Cardiac fibroblast (primary cell): ENCODE results near the gene ABCA5.
"Not testable (repeated sequence)": the region's sequence is repeated elsewhere in the genome, so short reads cannot be mapped to it uniquely, and the experiment has no call there.

Experiments
- DNase-seq, 2 donors: peaks; one replicate each; pipeline versions ENCODE4 v3.0.0 to v3.0.0-alpha.2; 2010; ENCODE audit warnings: low read depth in 2 of 2
- H3K4me3 ChIP-seq, 2 donors: replicated peaks in 1 of 2; 1 replicate in 1 of 2; 2 replicates in 1 of 2; pipeline ENCODE4 v1.5.1; 2011; ENCODE audit warnings: low read depth in 2 of 2, low read length in 2 of 2, mild to moderate bottlenecking in 2 of 2, moderate library complexity in 1 of 2
- CTCF ChIP-seq: IDR thresholded peaks from one replicate; pipeline ENCODE4 v1.5.1; 2011; ENCODE audit warnings: low read depth, mild to moderate bottlenecking, low read length, inconsistent platforms

ABCA5 gene

GRCh38 chr17:69287168-69287567 is 39.8 kb downstream of the ABCA5 start:
- no peak for TF ChIP-seq CTCF
- no peak overlapping the region for H3K4me3 ChIP-seq
- peak in 1 of 2 donors; percentile 58 for DNase-seq

- H3K4me3 ChIP-seq, result no peak overlapping the region
- DNase-seq, result peak in 1 of 2 donors; percentile 28
- TF ChIP-seq CTCF, result no peak
Measured at GRCh38 chr17:69286257-69286656, 40.7 kb downstream of the ABCA5 start.

GRCh38 chr17:69284646-69285045 is 42.3 kb downstream of the ABCA5 start:
- TF ChIP-seq CTCF, result no peak

GRCh38 chr17:69282002-69282401 is 44.9 kb downstream of the ABCA5 start:
- H3K4me3 ChIP-seq, result no peak overlapping the region
- DNase-seq, result no peak
- TF ChIP-seq CTCF, result no peak

More at GRCh38 chr17:69284646-69285045, 42.3 kb downstream of the ABCA5 start:
- no peak for DNase-seq
- no peak overlapping the region for H3K4me3 ChIP-seq

- DNase-seq, H3K4me3 ChIP-seq: not testable (repeated sequence)
Measured at GRCh38 chr17:69276279-69276678, 50.7 kb downstream of the ABCA5 start.

- no peak for TF ChIP-seq CTCF
- no peak for DNase-seq
- H3K4me3 ChIP-seq, result no peak overlapping the region
Measured at GRCh38 chr17:69275751-69276150, 51.2 kb downstream of the ABCA5 start.

GRCh38 chr17:69271023-69271422 is 55.9 kb downstream of the ABCA5 start:
- H3K4me3 ChIP-seq, result no peak overlapping the region
- TF ChIP-seq CTCF, result no peak
- DNase-seq, result no peak
